Endodermal cell (in vitro differentiated cells): Measurements from ENCODE around the gene CCL14. TPM values are rescaled to one million over a fixed set of nuclear protein-coding genes. Genes with fewer than 3 reads are reported as not detected.

Source experiments
- DNase-seq: peaks from one replicate; pipeline ENCODE4 v3.0.0-alpha.2; 2017
- H3K27ac ChIP-seq: 2 replicates; pipeline ENCODE4 v1.5.1; 2013; ENCODE audit warnings: mild to moderate bottlenecking, low read depth, low read length, moderate library complexity
- H3K27me3 ChIP-seq: 2 replicates; pipeline ENCODE4 v1.6.1; 2013; ENCODE audit warnings: mild to moderate bottlenecking, low read length, moderate library complexity; ENCODE audit not compliant: insufficient read depth, control insufficient read depth, poor library complexity, severe bottlenecking
- H3K36me3 ChIP-seq: 2 replicates; pipeline ENCODE4 v1.7.0; 2013; ENCODE audit warnings: mild to moderate bottlenecking, low read length, moderate library complexity; ENCODE audit not compliant: control insufficient read depth, insufficient read depth
- H3K4me1 ChIP-seq: one replicate; pipeline ENCODE4 v1.7.0; 2013; ENCODE audit warnings: low read length; ENCODE audit not compliant: control insufficient read depth, insufficient read depth
- H3K4me3 ChIP-seq: 2 replicates; pipeline ENCODE4 v1.5.1; 2013; ENCODE audit warnings: mild to moderate bottlenecking, low read length, moderate library complexity
- H3K9ac ChIP-seq: 2 replicates; pipeline ENCODE4 v1.6.1; 2013; ENCODE audit warnings: mild to moderate bottlenecking, low read length, moderate library complexity; ENCODE audit not compliant: poor library complexity, severe bottlenecking; ENCODE audit errors: extremely low read depth
- H3K9me3 ChIP-seq: 2 replicates; pipeline ENCODE4 v1.6.1; 2013; ENCODE audit warnings: mild to moderate bottlenecking, low read length, moderate library complexity; ENCODE audit not compliant: control insufficient read depth
- H3K27ac Mint-ChIP-seq: 2 replicates; pipeline ENCODE4 v1.8.0; 2020; ENCODE audit warnings: mixed read lengths
- H3K27me3 Mint-ChIP-seq: 2 replicates; pipeline ENCODE4 v1.8.0; 2021; ENCODE audit warnings: mild to moderate bottlenecking, mixed read lengths; ENCODE audit not compliant: insufficient read depth
- H3K36me3 Mint-ChIP-seq: 2 replicates; pipeline ENCODE4 v1.8.0; 2020; ENCODE audit warnings: low read depth, mixed read lengths
- H3K4me1 Mint-ChIP-seq: 2 replicates; pipeline ENCODE4 v1.8.0; 2020; ENCODE audit warnings: mixed read lengths
- H3K4me3 Mint-ChIP-seq: 2 replicates; pipeline ENCODE4 v1.8.0; 2020; ENCODE audit warnings: mild to moderate bottlenecking, moderate library complexity, mixed read lengths
- H3K9me3 Mint-ChIP-seq: 2 replicates; pipeline ENCODE4 v1.8.0; 2020; ENCODE audit warnings: mild to moderate bottlenecking, mixed read lengths
- CTCF ChIP-seq: fragments of 200-600 bp; sonication (generic); conservative IDR thresholded peaks from 2 replicates; pipeline ENCODE4 v1.5.0; 2021; ENCODE audit warnings: antibody characterized with exemption, mild to moderate bottlenecking
- WGBS, 2 experiments: methylation state at CpG; one replicate each; pipeline versions ENCODE4 v1.1.5 to v1.1.7; 2013; ENCODE audit warnings: missing lambda C conversion rate in 2 of 2, mixed read lengths in 1 of 2; ENCODE audit not compliant: insufficient coverage in 1 of 2, insufficient read length in 1 of 2; 5-methylcytosine and 5-hydroxymethylcytosine counted together
- total RNA-seq, 2 donors: library from RNA; stranded (reverse); fragmentation: NEBNext Ultra II Directional in 1 of 2; extraction: Animal tissue kit (Norgen Biotek cat#: 25700) in 1 of 2; gene quantifications; 2 replicates in 1 of 2; 3 replicates in 1 of 2; pipeline ENCODE4 v1.2.1, GENCODE V29; 2021

CCL14 gene
- total RNA-seq, 2 donors from 2014 or later = not detected

DNA sequence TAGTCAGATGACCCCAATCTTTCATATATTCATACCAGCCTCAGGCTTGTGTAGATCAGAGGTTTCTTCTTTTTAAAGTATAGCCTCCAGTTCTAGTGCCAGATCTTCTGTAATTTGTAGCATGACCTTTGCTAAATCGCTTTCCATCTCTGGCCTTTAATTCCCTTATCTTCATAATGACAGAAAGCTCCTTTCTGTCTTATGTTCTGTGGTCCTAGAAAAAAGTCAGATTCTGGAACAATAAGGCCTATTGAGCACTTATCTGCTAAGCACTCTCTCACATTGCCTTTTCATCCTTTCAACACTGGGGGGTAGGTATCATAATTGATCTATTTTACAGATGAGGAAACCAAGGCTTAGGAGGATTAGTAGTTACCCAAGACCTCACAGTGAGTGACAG is 14.5 kb downstream of the CCL14 start:
- no peak overlapping the region for H3K4me3 Mint-ChIP-seq
- H3K36me3 Mint-ChIP-seq = no peaks in the 10 kb centered on the region
- H3K4me1 Mint-ChIP-seq = peaks cover 24% of the 10 kb centered on the region
- Histone ChIP-seq H3K4me1 (peaks cover 4% of the 10 kb centered on the region), H3K27ac (no peak overlapping the region), H3K9ac (no peak overlapping the region), H3K4me3 (no peak overlapping the region), H3K27me3 (no peaks in the 10 kb centered on the region), H3K36me3 (no peaks in the 10 kb centered on the region), H3K9me3 (no peaks in the 10 kb centered on the region)
- WGBS, 2 experiments = 71 to 83% methylated on average over 1 of the region's 1 CpG
- no peak for DNase-seq
- no peak overlapping the region for H3K27ac Mint-ChIP-seq
- no peak for TF ChIP-seq CTCF
- H3K27me3 Mint-ChIP-seq = no peaks in the 10 kb centered on the region
- no peaks in the 10 kb centered on the region for H3K9me3 Mint-ChIP-seq

GRCh38 chr17:35969558-35970380 is 16.8 kb downstream of the CCL14 start:
- no peak overlapping the region for H3K9ac ChIP-seq
- no peaks in the 10 kb centered on the region for H3K36me3 ChIP-seq
- H3K27ac ChIP-seq = no peak overlapping the region
- no peak overlapping the region for H3K4me3 Mint-ChIP-seq
- no peaks in the 10 kb centered on the region for H3K27me3 Mint-ChIP-seq
- peaks cover 4% of the 10 kb centered on the region for H3K4me1 ChIP-seq
- DNase-seq = peak; percentile 97
- H3K36me3 Mint-ChIP-seq = no peaks in the 10 kb centered on the region
- no peak overlapping the region for H3K4me3 ChIP-seq
- no peaks in the 10 kb centered on the region for H3K9me3 Mint-ChIP-seq
- H3K9me3 ChIP-seq = no peaks in the 10 kb centered on the region
- peaks cover 23% of the 10 kb centered on the region for H3K4me1 Mint-ChIP-seq
- peak overlapping the region; percentile 53 for H3K27ac Mint-ChIP-seq
- no peaks in the 10 kb centered on the region for H3K27me3 ChIP-seq
- TF ChIP-seq CTCF = peak; percentile 91
- WGBS, 2 experiments = 58% methylated on average over 5 to 8 of the region's 8 CpGs

DNA sequence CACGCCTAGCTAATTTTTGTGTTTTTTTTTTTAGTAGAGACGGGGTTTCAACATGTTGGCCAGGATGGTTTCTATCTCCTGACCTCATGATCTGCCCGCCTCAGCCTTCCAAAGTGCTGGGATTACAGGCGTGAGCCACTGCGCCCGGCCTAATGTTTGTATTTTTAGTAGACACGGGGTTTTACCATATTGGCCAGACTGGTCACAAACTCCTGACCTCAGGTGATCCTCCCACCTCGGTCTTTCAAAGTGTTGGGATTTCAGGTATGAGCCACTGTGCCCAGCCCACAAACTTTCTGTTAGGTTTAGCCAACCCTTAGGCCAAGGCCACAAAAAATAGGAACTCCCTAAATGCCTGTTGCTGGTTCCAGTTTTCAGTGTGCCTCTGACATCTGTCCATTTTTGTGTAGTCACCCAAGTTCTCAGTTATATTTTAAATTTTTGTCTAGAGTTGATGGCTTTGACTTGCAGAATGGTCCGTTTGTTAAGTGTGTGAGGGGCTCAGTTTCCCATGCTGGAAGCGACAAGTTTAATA is 17.9 kb downstream of the CCL14 start:
- Mint-ChIP-seq H3K4me1 (peaks cover 17% of the 10 kb centered on the region), H3K9me3 (no peaks in the 10 kb centered on the region), H3K27ac (no peak overlapping the region), H3K27me3 (no peaks in the 10 kb centered on the region), H3K36me3 (no peaks in the 10 kb centered on the region), H3K4me3 (no peak overlapping the region)
- Histone ChIP-seq H3K9me3 (no peaks in the 10 kb centered on the region), H3K27ac (no peak overlapping the region), H3K4me1 (peaks cover 4% of the 10 kb centered on the region), H3K27me3 (no peaks in the 10 kb centered on the region), H3K36me3 (no peaks in the 10 kb centered on the region), H3K4me3 (no peak overlapping the region), H3K9ac (no peak overlapping the region)
- TF ChIP-seq CTCF = no peak
- DNase-seq = no peak
- 84 to 90% methylated on average over 8 to 9 of the region's 10 CpGs for WGBS, 2 experiments
